Measurements from ENCODE around the gene KLF6.

KLF6 gene

DNA sequence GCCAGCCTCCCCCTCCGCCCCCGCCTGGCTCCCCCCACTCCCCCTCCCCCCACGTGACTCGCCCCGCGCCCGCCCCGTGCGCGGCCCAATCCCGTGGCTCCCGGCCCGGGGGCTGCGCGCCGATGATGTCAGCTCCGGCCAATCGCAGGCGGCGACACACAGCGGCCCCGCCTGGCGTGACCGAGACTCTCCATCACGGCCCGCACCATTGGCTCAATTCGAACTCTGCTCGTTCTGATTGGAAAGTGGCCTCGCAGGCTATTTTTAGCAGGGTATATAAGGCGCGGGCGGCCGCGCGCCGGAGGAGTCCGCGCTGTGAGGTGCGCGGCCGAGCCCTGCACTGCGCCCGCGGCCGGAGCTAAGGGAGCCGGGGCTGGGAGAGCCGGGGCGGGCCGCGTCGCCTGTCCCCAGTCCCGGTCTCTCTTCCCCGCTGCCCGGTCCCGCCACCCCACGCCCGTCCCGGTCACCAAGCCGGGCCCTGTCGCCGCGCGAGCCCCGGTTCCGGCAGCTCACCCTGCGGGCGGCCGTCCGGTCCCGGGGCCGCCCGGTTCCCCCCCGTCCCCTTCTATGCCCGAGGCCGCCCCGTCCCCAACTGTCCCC is 342 bp upstream of the KLF6 start:
- Histone ChIP-seq H3K36me3 (ENCODE audit: control insufficient read depth in 2 of 2, insufficient read depth in 1 of 2, low read length in 2 of 2) (peaks cover 14 to 21% of the 10 kb centered on the region in 2 experiments), H3K9me3 (ENCODE audit: control insufficient read depth, insufficient read depth, low read depth, low read length) (no peaks in the 10 kb centered on the region), H3K4me1 (ENCODE audit: control insufficient read depth, insufficient read depth, low read length) (peaks cover 6% of the 10 kb centered on the region; the same call in 1 of the 2 replicates), H3K4me3 (ENCODE audit: low read depth, low read length) (peak overlapping the region; percentile 91), H3K27ac (ENCODE audit: extremely low read depth, low read depth, low read length) (peak overlapping the region; percentile 98)
- ChIA-PET POLR2A (interaction anchor here (0.6 to 4.0 kb wide), 59 partner anchors 9 to 998 kb away, joined by 3 to 57 read pairs (median 4); partner anchors contain the start of gene PITRM1), CTCF (interaction anchor here (0.6 kb wide), 1 partner anchor 589 kb away, joined by 3 read pairs; no protein-coding TSS in a partner anchor)
- TF ChIP-seq, protein P1, sequence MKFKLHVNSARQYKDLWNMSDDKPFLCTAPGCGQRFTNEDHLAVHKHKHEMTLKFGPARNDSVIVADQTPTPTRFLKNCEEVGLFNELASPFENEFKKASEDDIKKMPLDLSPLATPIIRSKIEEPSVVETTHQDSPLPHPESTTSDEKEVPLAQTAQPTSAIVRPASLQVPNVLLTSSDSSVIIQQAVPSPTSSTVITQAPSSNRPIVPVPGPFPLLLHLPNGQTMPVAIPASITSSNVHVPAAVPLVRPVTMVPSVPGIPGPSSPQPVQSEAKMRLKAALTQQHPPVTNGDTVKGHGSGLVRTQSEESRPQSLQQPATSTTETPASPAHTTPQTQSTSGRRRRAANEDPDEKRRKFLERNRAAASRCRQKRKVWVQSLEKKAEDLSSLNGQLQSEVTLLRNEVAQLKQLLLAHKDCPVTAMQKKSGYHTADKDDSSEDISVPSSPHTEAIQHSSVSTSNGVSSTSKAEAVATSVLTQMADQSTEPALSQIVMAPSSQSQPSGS (tag by site-specific recombination; IDR thresholded peaks at IDR 0.05; ENCODE audit: low read depth) = peak; percentile 86
- TF ChIP-seq ZNF596 (tag by site-specific recombination; IDR thresholded peaks at IDR 0.05) = 0 out of 2 replicates have a peak, but pooled peaks have one; percentile 8
- TF ChIP-seq KLF10 (tag by site-specific recombination; IDR thresholded peaks at IDR 0.05) = peak; percentile 91
- TF ChIP-seq ZNF660 (tag by site-specific recombination; IDR thresholded peaks at IDR 0.05) = peak; percentile 90
- TF ChIP-seq SP3 (tag by site-specific recombination; IDR thresholded peaks at IDR 0.05) = peak; percentile 69
- no peak for TF ChIP-seq ZFHX2 (tag by site-specific recombination; conservative IDR thresholded peaks at IDR 0.05)
- TF ChIP-seq ZBTB26 (tag by site-specific recombination; optimal IDR thresholded peaks at IDR 0.05) = peak; percentile 77
- TF ChIP-seq ZNF501 (tag by site-specific recombination; IDR thresholded peaks at IDR 0.05) = no peak
- peak; percentile 25; the same call in 1 of the 2 replicates for TF ChIP-seq ZNF561 (tag by site-specific recombination; IDR thresholded peaks at IDR 0.05; ENCODE audit: borderline replicate concordance)
- TF ChIP-seq ZNF184 (tag by site-specific recombination; IDR thresholded peaks at IDR 0.05) = 0 out of 2 replicates have a peak, but pooled peaks have one; percentile 50
- no peak for TF ChIP-seq ZNF335 (tag by site-specific recombination; conservative IDR thresholded peaks at IDR 0.05)
- TF ChIP-seq ZNF23 (tag by site-specific recombination; IDR thresholded peaks at IDR 0.05; ENCODE audit: borderline replicate concordance) = no peak
- TF ChIP-seq SP2 (tag by site-specific recombination; IDR thresholded peaks at IDR 0.05) = peak; percentile 93
- TF ChIP-seq YY1 (tag by site-specific recombination; IDR thresholded peaks at IDR 0.05) = peak; percentile 35; the same call in 1 of the 2 replicates
- TF ChIP-seq GLIS1 (tag by site-specific recombination; IDR thresholded peaks at IDR 0.05) = peak; percentile 24; the same call in 1 of the 2 replicates
- peak; percentile 84 for TF ChIP-seq ZSCAN30 (tag by site-specific recombination; IDR thresholded peaks at IDR 0.05)

GRCh38 chr10:3783682-3784432 is 1.2 kb downstream of the KLF6 start:
- Histone ChIP-seq H3K36me3 (ENCODE audit: control insufficient read depth in 2 of 2, insufficient read depth in 1 of 2, low read length in 2 of 2) (peaks cover 14 to 36% of the 10 kb centered on the region in 2 experiments), H3K27ac (ENCODE audit: extremely low read depth, low read depth, low read length) (peak overlapping the region; percentile 98), H3K4me3 (ENCODE audit: low read depth, low read length) (peak overlapping the region; percentile 91), H3K9me3 (ENCODE audit: control insufficient read depth, insufficient read depth, low read depth, low read length) (no peaks in the 10 kb centered on the region), H3K4me1 (ENCODE audit: control insufficient read depth, insufficient read depth, low read length) (peaks cover 6% of the 10 kb centered on the region; the same call in 1 of the 2 replicates)
- CTCF ChIA-PET = interaction anchor here (0.6 to 1.3 kb wide), 5 partner anchors 14 to 316 kb away, joined by 3 to 5 read pairs (median 3); no protein-coding TSS in a partner anchor
- POLR2A ChIA-PET = interaction anchor here (0.6 to 4.0 kb wide), 20 partner anchors 8 to 942 kb away, joined by 3 to 57 read pairs (median 5); no protein-coding TSS in a partner anchor
- TF ChIP-seq ZBTB49 (tag by site-specific recombination; IDR thresholded peaks at IDR 0.05; ENCODE audit: low read depth) = no peak
- TF ChIP-seq ZNF623 (tag by site-specific recombination; IDR thresholded peaks at IDR 0.05) = no peak
- TF ChIP-seq, protein P2, sequence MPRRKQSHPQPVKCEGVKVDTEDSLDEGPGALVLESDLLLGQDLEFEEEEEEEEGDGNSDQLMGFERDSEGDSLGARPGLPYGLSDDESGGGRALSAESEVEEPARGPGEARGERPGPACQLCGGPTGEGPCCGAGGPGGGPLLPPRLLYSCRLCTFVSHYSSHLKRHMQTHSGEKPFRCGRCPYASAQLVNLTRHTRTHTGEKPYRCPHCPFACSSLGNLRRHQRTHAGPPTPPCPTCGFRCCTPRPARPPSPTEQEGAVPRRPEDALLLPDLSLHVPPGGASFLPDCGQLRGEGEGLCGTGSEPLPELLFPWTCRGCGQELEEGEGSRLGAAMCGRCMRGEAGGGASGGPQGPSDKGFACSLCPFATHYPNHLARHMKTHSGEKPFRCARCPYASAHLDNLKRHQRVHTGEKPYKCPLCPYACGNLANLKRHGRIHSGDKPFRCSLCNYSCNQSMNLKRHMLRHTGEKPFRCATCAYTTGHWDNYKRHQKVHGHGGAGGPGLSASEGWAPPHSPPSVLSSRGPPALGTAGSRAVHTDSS (tag by site-specific recombination; IDR thresholded peaks at IDR 0.05) = peak; percentile 15; the same call in 1 of the 2 replicates
- TF ChIP-seq PRDM6 (tag by site-specific recombination; IDR thresholded peaks at IDR 0.05) = peak; percentile 90
- TF ChIP-seq ZNF324 (tag by site-specific recombination; IDR thresholded peaks at IDR 0.05) = no peak
- TF ChIP-seq ZBTB21 (tag by site-specific recombination; IDR thresholded peaks at IDR 0.05) = peak; percentile 51
